NCI-H146 treated with DMSO at 0.1 percent for 48 hours (cell line): ENCODE data around the gene BANF2.

Source experiments
- DNase-seq: peaks from one replicate; lab custom pipeline; 2025; ENCODE audit not compliant: unreplicated experiment; lab: John Stamatoyannopoulos, UW

Gene BANF2

DNA sequence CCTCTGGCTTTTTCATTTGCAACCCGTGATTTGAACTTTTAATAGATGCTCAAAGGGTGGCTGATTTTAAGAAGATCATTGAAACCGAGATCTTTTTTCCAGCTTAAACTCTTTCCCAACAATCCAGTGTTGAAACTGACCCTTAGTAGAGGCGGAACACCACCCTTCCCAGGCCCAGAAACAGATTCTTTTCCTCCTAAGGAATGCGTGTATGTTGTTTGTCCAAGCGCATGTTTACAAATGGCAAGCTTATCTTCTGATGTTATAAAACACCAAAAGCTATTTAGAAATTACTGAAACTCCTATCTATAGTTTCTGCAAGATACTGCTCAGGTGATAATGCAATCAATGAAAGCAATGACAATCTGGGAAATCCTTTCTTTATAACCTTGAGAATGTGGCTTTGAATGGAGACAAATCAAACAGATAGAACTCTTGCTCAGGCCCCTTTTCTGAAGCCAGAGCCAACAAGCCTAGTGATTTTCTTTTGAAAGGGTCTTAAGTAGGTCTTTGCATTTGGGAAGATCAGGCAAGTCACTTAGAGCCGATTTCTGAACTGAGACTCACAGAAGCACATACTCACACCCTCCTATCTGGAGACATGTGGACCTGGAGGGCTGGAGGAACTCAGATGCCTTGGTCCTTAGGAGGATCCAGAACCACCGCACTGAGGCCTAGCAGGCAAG, 9.1 kb downstream of the BANF2 start:
- no peak for DNase-seq

DNA sequence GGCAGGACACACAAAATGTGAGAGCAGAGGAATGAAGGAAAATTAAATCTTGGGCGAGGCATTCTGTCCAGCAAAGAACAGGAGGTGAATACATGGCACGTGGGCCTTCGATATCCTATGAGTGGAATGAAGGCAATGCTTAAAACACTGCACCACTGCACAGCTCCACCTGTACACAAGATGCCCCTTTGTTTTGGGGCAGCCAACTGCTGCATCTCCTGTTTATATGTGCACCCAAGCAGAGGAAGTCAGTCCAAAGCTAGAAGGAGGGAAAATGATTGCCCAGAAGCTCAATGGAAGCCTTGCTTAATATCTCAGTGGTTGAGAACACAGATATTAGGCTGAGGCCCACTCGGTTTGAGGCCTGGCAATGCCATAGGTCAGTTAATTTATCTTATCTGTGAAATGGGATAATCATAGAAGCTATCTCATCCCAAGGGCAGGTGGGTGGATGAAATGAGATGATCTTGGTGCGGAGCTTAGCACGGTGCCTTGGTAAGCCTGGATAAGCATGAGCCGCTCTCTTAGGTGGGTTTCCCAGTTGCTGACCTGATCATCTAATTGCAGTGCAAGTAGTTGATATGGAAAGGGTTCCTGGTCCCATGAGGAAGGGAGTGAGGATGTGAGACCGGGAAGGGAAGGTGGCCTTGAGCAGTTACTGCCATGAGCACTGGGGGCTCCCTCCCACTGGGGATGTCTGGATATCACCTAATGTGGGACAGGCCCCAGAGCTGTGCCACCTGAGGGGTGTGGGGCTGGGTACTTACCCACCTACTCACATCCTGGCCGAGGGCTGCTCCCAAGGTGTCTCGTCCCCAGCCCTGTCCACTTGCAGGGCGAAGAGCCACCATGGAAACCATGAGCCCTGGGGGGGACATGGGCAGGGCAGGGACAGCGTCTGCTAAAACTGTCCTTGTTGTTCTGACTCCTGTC, 9.9 kb downstream of the BANF2 start:
- no peak for DNase-seq

GRCh38 chr20:17710379-17711266, 10.9 kb downstream of the BANF2 start:
- no peak for DNase-seq

- no peak for DNase-seq
These were observed 11.5 kb downstream of the BANF2 start for GRCh38 chr20:17711267-17711627.

DNA sequence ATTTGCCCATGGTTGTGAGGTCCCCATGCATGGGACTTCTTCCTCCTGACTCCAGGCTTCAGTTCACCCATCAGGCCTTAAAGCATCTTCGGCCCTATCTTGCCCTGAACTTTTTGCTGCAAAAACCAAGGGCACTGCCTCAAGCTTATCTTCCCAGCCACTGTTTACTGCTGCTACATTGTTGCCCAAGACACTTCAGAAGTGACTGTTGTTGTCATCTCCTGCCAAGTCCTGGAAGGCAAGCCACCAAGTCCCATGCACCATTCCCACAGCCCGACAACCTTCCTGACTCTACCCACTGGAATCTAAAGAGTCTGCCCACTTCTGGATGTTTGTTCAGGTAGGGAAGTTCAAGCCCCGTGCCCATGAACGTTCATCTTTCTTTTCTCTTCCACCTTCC, 12.4 kb downstream of the BANF2 start:
- no peak for DNase-seq

DNA sequence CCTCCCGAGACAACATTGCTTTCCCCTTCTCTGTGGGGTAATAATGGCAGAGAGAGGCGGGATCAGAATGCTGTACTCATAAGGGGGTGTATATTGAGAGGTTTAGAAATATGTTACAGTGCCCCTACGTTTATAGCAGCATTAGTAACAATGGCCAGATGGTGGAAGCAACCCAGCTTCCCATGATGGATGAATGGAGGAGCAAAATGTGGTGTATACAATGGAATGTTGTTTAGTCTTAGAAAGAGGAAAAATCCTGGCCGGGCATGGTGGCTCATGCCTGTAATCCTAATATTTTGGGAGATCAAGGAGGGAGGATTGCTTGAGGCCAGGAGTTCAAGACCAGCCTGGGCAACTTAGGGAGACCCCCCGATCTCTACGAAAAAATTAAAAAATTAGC, 12.9 kb downstream of the BANF2 start:
- no peak for DNase-seq

DNA sequence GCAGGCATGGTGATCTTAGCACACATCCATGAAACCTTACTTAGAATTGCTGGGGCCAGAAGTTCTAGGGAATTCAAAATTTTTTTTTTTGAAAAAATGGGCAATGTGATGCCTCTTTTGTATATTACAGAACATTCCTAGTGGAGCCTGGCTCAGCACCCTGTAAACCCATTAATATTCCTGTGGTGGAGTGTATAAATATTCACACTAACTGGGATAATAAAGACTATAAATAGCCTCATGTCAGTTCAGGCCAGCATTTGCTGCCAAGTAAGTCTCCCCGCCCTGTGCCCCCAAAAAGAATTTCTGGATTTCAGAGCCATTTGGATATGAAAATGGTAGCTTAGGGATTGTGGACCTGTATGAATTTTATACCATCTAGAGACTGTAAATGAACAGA, 14.8 kb downstream of the BANF2 start:
- DNase-seq, result no peak

DNA sequence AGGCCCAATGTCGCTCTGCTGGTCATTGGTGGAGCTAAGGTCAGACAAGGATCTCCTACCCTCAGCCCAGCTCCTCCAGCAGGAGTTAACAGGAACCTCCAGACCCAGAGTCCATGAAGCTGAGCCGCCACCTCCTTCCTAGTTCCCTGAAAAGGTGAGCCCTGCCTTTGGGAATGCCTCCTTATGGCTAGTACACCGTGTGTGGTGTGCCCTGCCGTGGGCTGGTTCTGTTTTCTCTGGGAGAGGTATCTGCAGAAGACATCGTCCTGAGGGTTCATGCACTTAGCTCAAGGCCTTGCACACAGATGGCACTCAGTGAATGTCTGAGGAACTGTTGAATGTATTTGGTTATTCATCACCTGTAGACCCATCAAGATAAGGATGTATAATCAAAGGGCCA, 15.3 kb downstream of the BANF2 start:
- no peak for DNase-seq

- no peak for DNase-seq
These were observed 16.6 kb downstream of the BANF2 start for GRCh38 chr20:17716331-17716730.

DNA sequence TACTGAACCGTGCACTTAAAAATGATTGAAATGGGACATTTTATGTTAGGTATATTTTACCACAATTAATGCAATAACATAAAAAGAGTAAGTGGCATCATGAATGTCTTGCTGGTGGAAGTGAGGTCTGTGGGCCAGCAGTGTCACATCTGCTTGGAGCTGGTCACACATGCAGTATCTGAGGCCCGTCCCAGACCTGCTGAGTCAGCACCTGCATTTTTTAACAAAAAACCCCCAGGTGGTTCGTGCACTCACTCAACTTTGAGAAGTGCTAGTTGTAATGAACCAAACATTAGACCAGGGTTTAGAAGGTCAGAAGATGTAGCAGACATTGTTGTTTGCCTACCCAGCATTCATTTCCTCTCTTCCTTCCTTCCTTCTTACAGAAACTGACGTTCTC, 21.0 kb downstream of the BANF2 start:
- DNase-seq, result no peak

DNA sequence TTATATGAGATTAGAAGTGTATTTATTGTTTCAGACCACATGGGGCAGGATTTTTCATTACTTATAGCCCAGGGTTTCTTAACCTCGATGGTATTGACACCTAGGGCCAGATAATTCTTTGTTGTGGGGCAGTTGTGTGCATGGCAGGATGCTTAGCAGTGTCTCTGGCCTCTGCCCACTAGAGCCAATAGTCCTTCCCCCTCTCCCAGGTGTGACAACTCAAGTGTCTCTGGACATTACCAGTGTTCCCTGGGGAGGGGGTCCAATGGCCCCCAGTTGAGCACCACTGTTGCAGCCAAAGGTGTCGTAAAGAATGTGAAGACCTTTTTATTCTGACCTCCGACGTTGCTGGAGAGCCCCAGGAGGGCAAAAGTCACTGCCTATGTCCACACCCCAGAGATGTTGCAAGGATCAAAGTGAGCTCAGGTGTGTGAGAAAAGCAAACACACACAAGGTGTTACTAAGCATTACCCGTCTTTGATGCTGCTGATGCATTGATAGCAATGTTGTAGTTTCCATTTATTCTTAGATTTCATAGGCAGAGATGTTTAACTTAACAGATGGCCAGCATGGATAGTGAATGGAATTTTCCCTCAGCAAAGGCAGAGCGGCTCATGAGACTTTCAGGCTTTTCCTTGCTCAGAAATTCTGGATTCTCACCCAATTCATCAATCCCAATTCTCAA, 22.2 kb downstream of the BANF2 start:
- DNase-seq, result no peak

GRCh38 chr20:17722493-17723300, 22.9 kb downstream of the BANF2 start:
- DNase-seq, result no peak

DNA sequence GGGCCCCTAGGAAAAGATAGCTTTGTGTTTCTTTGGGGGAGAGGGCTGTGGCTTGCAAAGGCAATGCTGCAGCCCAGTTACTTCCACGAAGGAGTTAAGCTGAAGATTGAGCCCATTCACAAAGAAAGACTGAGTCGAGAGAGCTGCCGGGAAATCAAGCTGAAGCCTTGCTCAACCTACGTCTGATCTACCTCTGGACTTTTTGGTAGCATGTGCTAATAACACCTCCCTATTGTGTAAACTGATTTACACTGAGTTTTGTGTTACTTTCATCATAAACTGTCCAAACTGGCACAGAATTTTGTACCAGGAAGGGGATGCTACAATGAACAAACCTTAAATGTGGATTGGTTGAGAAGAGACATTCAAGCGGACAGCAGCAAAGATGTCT, 23.5 kb downstream of the BANF2 start:
- DNase-seq, result no peak

DNA sequence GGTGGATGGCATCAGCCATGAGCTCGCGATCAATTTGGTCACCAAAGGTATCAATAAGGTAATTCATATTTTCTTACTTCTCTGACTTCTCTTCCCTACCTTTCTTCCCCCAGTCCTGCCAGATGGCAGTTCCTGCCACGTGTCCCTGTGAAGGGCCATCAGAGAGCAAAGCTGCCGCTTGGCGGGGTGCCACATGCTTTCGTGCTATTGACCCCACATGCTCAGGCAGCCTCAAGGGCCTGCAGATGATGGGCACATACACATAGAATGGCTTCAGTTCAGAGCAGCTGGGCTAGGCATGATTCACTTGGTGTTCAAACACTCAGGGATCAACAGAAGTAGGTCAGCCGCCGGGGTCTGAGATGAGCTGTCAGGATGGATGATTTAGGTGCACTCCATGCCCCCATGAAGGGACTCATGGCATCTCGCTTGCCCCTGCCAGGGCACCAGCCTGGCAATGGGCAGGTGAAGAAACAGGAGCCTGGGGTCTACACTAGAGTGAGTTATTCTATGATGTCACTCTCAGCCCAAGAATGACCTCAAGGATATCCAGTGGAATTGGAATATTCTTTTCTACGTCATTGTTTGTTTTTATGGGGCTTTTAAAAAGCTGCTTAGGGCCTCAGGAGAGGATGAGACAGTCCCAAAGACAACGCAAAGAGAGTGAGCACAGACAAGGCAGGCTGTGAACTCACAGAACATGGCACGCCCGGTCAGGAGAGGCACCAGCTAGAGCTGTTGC, 25.5 kb downstream of the BANF2 start:
- DNase-seq, result no peak

GRCh38 chr20:17726902-17727301, 27.1 kb downstream of the BANF2 start:
- no peak for DNase-seq

DNA sequence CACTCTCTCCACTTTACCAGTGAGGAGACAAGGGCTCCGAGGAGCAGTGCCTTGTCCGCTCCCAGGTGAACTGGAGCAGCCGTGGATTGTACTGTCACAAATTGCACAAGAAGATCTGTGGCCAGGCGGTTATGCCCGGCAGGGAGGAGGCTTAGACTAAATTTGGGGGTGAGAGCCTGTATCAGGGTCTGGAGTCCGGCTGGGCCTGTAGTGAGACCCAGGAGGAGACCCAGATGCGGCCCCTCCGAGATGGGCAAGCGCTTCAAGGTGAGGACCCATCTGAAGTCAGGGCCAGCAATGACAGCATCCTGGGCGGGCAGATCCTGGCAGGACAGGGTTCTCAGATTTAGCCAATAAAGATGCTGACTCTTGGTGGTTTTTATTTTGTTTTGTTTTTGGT, 27.6 kb downstream of the BANF2 start:
- DNase-seq, result no peak

DNA sequence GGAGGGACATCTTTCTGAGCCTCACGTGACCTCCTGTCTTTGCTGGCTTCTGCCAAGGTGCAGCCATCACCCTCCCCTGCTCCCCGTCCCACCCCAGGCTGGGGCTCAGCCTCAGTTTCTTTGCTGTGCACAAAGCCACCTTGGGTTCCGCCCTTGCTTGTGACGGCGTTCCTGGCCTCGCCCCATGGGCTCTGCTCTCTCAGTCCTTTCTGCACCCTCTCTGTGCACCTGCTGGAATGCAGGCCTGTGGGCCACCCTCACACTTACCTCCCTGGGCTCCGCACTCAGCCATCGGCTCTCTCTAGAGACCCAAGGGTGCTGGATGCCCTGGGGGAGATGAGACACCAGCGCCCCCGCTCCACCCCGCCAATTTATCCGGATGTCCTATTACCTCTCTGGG, 28.3 kb downstream of the BANF2 start:
- no peak for DNase-seq

DNA sequence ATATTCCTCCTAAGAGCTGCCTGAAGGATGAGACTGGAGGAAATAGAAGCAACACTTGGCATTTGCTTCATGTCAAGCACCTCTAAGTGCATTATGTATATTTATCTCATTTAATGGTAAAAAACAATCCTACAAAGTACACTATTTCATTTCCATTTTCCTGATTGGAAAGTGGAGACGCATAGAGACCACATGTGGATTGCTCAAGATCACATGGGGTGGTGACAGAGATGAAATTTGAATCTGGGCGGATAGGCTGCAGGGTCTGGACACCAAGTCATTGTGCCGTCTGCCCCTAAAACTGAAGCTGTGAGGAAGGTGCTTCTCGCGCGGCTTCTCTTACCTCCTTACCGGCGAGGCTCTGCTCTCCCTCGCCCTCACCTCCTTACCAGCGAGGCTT, 30.3 kb downstream of the BANF2 start:
- no peak for DNase-seq

- DNase-seq, result no peak
These were observed 31.5 kb downstream of the BANF2 start for GRCh38 chr20:17731233-17731632.
